Central memory CD8-positive, alpha-beta T cell (primary cell): Measurements from ENCODE around the gene GPX3.
A peak's percentile ranks its signal among the peaks of the same experiment; 100 is the strongest.

Experiments used
- ATAC-seq: fragments of 150-1000 bp; cut with Tn5 transposase; replicated peaks from 2 replicates; pipeline ENCODE4 v1.10.0; 2022; ENCODE audit warnings: mild to moderate bottlenecking, moderate FRiP score, moderate number of reproducible peaks; ENCODE audit not compliant: poor library complexity, severe bottlenecking; ENCODE audit errors: extremely low read depth
- DNase-seq, 2 donors: peaks; one replicate each; pipeline ENCODE4 v3.0.0; 2021; ENCODE audit warnings: low spot score in 2 of 2
- H3K27ac Mint-ChIP-seq: one replicate; pipeline ENCODE4 v1.8.0; 2022; ENCODE audit warnings: low read depth, mild to moderate bottlenecking, moderate library complexity, mixed read lengths
- H3K27me3 Mint-ChIP-seq: one replicate; pipeline ENCODE4 v1.8.0; 2022; ENCODE audit warnings: mixed read lengths
- H3K36me3 Mint-ChIP-seq: one replicate; pipeline ENCODE4 v1.8.0; 2022; ENCODE audit warnings: mild to moderate bottlenecking, moderate library complexity, mixed read lengths; ENCODE audit not compliant: insufficient read depth
- H3K4me1 Mint-ChIP-seq: one replicate; pipeline ENCODE4 v1.8.0; 2022; ENCODE audit warnings: mixed read lengths
- H3K4me3 Mint-ChIP-seq: one replicate; pipeline ENCODE4 v1.8.0; 2022; ENCODE audit warnings: mild to moderate bottlenecking, moderate library complexity, mixed read lengths
- H3K9me3 Mint-ChIP-seq: one replicate; pipeline ENCODE4 v1.8.0; 2022; ENCODE audit warnings: mixed read lengths

The GPX3 gene

DNA sequence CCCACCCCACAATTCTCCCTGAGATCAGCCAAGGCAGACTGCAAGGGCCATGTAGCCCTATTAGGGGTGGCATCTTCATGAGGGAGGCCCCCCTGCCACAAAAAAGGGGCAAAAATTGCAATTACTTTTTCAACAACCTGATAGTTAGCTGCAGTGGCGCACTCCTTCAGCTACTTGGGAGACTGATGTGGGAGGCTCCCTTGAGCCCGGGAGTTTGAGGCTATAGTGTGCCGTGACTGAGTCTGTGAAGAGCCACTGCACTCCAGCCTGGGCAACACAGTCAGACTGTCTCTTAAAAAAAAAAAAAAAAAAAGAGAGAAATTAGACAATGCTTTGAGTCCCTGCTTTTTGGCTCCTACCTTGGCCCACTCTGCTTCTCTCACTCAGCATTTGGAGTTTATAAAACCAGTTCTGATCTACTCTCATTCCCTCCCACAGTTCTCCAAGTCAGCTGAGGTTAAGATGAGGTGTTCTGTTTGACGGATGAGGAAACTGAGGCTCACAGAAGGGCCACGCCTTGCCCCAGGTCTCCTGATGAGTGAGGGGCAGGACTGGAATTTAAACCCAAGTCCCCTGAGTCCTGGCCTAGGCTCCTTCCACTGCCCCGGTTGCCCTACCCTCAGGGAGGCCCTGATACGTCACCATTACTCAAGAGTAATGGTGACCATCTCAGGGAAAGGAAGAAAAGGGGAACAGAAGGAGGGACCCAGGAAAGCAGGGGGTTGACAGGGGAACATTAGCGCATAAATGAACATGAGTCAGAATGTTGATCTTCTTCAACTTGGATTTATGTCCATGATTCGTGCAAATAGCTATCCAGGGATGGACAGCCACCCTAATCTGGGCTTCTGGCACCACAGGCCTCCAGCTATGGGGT is 9.0 kb downstream of the GPX3 start:
- peaks cover 60% of the 10 kb centered on the region for H3K36me3 Mint-ChIP-seq
- no peak for ATAC-seq

DNA sequence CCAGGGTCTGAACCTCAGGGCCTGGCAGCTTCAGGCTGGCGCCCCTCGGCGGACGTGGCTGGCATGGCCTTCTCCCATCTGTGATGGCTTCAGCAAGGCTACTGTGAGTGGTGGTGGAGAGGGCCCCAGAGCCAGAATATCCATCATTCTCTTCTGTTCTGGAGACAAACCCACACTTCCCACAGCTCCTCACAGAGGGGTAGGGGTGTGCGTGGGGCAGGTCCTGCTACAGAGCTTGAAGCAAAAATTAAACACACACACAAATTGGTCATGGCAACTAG is 9.6 kb downstream of the GPX3 start:
- ATAC-seq (no peak), DNase-seq (no peak)
- H3K9me3 Mint-ChIP-seq, result no peaks in the 10 kb centered on the region
- H3K36me3 Mint-ChIP-seq, result peaks cover 63% of the 10 kb centered on the region
- H3K4me3 Mint-ChIP-seq, result no peak overlapping the region
- no peak overlapping the region for H3K27ac Mint-ChIP-seq
- no peaks in the 10 kb centered on the region for H3K27me3 Mint-ChIP-seq
- H3K4me1 Mint-ChIP-seq, result no peaks in the 10 kb centered on the region

More for the DNA sequence above, 9.0 kb downstream of the GPX3 start:
- H3K27me3 Mint-ChIP-seq, result no peaks in the 10 kb centered on the region
- no peaks in the 10 kb centered on the region for H3K9me3 Mint-ChIP-seq
- no peak overlapping the region for H3K4me3 Mint-ChIP-seq
- DNase-seq, result no peak
- no peaks in the 10 kb centered on the region for H3K4me1 Mint-ChIP-seq
- peak overlapping the region; percentile 48 for H3K27ac Mint-ChIP-seq

DNA sequence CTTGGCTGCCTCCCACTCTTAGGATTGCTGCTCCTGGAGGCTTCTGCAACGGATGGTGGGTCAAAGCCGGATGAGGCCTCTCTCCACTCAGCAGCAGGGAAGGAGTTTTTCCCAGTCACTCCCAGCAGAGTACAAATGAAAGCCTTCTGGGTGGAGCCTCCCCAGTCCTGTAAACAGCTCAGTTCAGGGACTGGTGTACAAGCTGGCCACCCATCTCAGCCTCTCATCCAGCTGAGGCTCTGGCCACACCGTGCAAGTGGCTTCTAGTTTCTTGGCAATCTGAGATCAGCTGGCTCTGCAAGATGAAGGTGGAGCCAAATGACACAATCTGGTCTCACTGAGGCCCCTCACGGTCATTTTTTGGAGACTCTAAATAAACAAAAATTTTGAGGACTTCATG is 10.0 kb downstream of the GPX3 start:
- Mint-ChIP-seq H3K27ac (no peak overlapping the region), H3K36me3 (peaks cover 64% of the 10 kb centered on the region), H3K9me3 (no peaks in the 10 kb centered on the region), H3K27me3 (no peaks in the 10 kb centered on the region), H3K4me3 (no peak overlapping the region), H3K4me1 (no peaks in the 10 kb centered on the region)
- no peak for DNase-seq
- ATAC-seq, result no peak

DNA sequence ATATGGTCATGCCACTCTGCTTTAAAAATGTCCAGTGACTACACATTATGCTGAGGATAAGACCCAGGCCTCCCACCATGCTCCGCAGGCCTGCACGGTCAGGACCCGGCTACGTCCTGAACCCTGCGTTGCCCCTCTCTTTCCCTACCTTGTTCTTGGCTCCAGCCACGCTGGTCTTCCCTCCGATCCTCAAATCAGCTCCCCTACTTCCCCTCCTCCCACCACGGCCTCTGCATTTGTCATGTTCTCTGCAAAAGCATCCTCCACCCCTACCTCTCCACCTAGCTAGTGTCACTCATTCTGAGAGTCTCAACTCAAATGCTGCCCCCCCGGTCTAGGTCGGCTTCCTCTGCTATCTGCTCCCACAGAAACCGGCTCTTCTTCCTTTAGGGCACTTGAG is 11.2 kb downstream of the GPX3 start:
- peak overlapping the region; percentile 60 for H3K27ac Mint-ChIP-seq

DNA sequence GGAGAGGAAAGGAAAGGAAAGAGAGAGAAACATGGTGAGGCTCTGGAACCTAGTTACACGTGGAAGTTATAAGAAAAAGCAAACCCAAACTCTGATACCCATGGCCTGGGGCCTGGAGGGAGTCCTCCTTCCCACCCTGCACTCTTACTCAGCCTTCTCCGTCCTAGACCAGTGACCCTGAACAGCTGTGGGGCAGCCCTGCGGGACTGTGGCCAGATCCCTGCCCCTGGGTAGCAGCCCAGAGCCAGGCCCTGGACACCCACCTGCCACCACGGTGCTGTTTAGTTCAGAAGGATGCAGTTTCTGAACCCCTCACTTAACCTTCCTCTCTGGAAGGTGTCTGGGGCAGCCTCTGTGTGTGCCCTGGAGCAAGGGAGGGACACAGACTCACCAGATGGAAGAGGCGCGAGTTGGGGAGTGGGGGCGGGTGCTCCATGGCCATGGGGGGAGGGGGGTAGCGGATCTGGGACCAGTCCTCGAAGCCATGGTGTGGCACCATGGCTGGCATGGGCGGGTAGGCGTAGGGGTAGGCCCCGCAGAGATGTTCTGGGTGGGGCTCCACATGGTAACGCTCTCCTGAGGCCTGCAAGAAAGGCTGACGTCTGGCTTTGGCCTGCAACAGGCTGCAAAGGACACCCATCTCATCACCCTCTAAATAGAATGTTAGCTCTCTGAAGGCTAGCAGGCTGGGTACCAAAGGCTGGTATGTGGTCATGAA is 13.0 kb downstream of the GPX3 start:
- no peaks in the 10 kb centered on the region for H3K4me1 Mint-ChIP-seq
- peaks cover 73% of the 10 kb centered on the region for H3K36me3 Mint-ChIP-seq
- ATAC-seq (no peak), DNase-seq (no peak)
- no peak overlapping the region for H3K27ac Mint-ChIP-seq
- no peaks in the 10 kb centered on the region for H3K9me3 Mint-ChIP-seq
- H3K27me3 Mint-ChIP-seq, result no peaks in the 10 kb centered on the region
- no peak overlapping the region for H3K4me3 Mint-ChIP-seq

More for the DNA sequence above, 11.2 kb downstream of the GPX3 start:
- H3K36me3 Mint-ChIP-seq, result peaks cover 70% of the 10 kb centered on the region
- H3K4me3 Mint-ChIP-seq, result no peak overlapping the region
- no peaks in the 10 kb centered on the region for H3K4me1 Mint-ChIP-seq
- no peaks in the 10 kb centered on the region for H3K9me3 Mint-ChIP-seq
- no peak for ATAC-seq
- DNase-seq, result no peak
- no peaks in the 10 kb centered on the region for H3K27me3 Mint-ChIP-seq

DNA sequence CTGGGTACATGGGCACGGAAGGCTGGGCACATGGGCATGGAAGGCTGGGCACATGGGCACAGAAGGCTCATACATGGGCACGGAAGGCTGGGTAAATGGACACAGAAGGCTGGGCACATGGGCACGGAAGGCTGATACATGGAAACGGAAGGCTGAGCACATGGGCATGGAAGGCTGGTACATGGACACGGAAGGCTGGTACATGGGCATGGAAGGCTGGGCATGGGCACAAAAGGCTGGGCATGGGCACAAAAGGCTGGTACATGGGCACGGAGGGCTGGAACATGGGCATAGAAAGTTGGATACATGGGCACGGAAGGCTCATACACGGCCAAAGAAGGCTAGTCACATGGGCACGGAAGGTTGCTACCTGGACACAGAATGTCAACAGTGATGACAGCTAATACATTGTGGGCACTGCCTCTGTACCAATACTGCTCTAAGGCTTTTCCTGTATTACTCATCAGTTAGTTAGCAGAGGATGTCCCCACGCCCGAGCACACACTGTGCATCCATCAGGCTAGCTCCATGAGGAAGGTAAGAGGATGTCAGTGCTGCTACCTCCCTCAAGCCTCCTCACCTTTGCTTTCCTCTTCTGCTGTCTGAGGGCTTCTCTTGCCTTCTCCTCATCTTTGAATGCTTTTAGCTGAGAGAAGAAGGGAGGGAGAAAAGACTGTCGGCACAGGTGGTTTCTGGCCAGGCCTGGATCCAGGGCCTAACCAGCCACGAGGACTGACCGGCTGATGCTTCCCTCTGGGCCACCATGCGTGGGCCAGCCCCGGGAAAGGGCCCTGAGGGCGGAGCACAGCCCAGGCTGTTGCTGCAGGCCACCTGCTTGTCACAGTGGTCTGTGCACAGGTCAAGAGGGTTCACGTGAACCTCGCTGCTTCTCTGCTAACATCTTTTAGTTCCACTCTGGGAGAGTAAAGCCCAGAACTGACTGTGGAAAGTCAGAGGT is 14.3 kb downstream of the GPX3 start:
- Mint-ChIP-seq H3K4me3 (no peak overlapping the region), H3K36me3 (peaks cover 71% of the 10 kb centered on the region), H3K4me1 (no peaks in the 10 kb centered on the region), H3K27me3 (no peaks in the 10 kb centered on the region), H3K9me3 (no peaks in the 10 kb centered on the region), H3K27ac (no peak overlapping the region)
- DNase-seq (no peak), ATAC-seq (no peak)

DNA sequence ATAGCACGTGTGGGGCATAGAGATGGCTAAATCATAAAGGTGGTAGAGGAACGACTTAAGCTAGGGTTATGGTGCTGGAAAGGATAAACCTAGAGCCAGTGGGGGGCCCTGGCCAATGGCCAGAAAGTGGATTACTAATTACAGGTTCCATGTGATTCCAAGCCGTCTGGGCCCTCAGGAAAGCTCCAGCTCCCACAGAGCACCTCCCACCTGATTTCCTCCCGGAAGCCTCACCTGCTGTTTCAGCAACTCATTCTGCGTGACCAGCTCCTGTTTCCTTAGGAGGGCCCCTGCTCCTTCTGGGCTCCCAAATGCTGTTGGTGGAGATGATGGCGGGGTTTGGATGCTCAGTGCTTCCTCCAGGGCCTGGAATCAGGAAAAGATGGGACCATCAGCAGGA is 16.2 kb downstream of the GPX3 start:
- no peak for DNase-seq
- Mint-ChIP-seq H3K4me1 (no peaks in the 10 kb centered on the region), H3K9me3 (no peaks in the 10 kb centered on the region), H3K36me3 (peaks cover 74% of the 10 kb centered on the region), H3K27ac (no peak overlapping the region), H3K27me3 (no peaks in the 10 kb centered on the region), H3K4me3 (no peak overlapping the region)
- ATAC-seq, result no peak

DNA sequence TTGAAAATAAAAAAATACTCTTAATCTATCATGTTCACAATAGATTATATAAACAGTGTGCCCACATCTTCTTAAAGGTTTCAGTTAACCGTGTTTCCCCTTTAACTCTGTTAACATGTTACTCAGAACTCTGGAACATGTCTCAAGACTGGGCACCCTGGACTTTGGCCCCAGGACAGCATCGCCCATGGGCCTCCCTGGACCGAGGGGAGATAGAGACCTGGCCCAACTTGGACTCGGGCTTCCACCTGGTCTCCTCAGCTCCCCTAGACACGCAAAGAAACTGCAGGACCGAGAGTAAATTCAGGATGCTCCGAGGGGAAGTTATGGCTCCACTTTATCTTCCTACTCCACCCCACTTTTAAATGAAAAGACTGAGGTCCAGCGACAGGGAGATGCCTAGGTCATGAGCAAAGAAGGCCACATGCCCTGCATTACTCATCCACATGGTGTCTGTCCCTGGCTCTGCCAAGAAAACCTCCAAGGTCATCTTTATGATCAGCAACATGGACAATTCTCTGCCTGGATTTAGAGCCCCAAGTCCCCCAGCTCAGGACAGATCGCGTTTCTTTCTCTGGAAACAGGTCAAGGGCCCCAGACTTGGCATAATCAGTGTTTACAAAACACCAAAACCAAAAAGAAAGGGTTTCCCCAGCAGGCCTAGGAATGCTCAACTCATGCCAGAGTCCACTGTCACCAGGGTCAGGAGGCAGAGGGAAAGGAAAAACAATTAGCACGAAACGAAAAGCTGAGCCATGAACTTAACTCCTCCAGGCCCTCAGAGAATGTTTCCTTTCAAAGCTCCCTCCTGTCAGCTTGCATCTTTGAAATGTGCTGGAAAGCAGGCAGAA is 17.4 kb downstream of the GPX3 start:
- ATAC-seq (no peak), DNase-seq (no peak)
- Mint-ChIP-seq H3K27ac (no peak overlapping the region), H3K27me3 (no peaks in the 10 kb centered on the region), H3K4me3 (no peak overlapping the region), H3K9me3 (no peaks in the 10 kb centered on the region), H3K36me3 (peaks cover 73% of the 10 kb centered on the region), H3K4me1 (no peaks in the 10 kb centered on the region)

DNA sequence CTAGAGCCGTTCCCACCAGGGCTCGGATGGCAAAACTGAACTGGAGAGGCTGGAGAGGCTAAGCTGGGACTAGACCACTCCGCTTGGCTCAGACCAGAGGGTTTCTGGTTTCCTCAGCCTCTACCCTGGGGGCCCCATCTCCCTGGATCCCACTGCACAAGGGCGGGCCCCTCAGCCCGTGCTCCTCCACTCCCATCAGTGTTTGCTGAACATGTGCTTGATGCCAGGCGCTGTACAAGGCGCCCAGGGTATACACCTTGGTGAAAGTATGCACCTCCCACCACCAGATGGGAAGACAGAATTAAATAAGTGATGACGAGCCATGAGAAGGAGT is 18.0 kb downstream of the GPX3 start:
- ATAC-seq (no peak), DNase-seq (no peak)
- H3K36me3 Mint-ChIP-seq, result peaks cover 72% of the 10 kb centered on the region
- H3K4me3 Mint-ChIP-seq, result no peak overlapping the region
- H3K4me1 Mint-ChIP-seq, result no peaks in the 10 kb centered on the region
- no peaks in the 10 kb centered on the region for H3K27me3 Mint-ChIP-seq
- no peak overlapping the region for H3K27ac Mint-ChIP-seq
- H3K9me3 Mint-ChIP-seq, result no peaks in the 10 kb centered on the region

DNA sequence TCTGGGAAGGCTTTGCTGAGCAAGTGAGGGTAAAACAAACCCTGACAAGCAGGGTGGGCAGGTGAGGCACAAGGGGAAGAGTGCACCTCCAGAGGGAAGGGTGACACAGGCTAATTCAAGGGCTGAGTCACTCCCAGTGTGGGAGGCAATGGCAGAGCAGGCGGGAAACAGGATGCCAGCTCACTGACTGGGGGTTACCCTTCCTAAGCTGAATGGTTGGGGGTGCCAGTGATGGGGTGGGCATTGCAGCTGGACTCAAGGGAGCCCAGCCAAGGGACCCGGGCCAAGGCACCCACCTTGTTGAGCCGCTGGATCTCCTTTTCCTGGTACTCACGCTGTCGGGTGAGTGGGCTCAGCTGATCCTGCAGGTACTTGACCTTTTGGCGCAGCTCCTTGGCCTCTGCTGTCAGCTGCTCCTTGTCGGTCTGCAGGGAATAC is 18.4 kb downstream of the GPX3 start:
- Mint-ChIP-seq H3K4me3 (no peak overlapping the region), H3K27me3 (no peaks in the 10 kb centered on the region), H3K9me3 (no peaks in the 10 kb centered on the region), H3K36me3 (peaks cover 76% of the 10 kb centered on the region), H3K27ac (no peak overlapping the region), H3K4me1 (no peaks in the 10 kb centered on the region)
- DNase-seq, result no peak
- ATAC-seq, result no peak

DNA sequence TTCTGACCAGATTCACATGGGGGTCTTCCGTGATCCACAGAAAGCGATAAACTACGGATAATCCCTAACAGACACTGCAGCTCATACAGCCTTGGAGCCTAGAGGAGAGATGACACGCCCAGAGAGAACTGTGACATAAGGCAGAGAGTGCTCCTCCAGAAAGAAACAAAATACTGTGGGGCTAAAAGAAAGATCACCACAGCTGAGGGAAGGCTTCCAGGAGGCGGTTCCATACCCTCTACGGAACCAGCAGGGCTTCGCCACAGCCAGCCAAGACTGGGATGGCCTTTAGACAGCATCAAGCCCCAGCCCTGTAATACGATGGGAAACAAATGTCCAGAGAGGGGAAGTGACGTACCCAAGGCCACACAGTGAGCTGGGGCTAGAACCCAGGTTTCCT is 19.3 kb downstream of the GPX3 start:
- H3K36me3 Mint-ChIP-seq, result peaks cover 72% of the 10 kb centered on the region
- H3K9me3 Mint-ChIP-seq, result no peaks in the 10 kb centered on the region
- H3K27me3 Mint-ChIP-seq, result no peaks in the 10 kb centered on the region
- no peak overlapping the region for H3K4me3 Mint-ChIP-seq
- DNase-seq (no peak), ATAC-seq (no peak)
- no peak overlapping the region for H3K27ac Mint-ChIP-seq
- no peaks in the 10 kb centered on the region for H3K4me1 Mint-ChIP-seq

DNA sequence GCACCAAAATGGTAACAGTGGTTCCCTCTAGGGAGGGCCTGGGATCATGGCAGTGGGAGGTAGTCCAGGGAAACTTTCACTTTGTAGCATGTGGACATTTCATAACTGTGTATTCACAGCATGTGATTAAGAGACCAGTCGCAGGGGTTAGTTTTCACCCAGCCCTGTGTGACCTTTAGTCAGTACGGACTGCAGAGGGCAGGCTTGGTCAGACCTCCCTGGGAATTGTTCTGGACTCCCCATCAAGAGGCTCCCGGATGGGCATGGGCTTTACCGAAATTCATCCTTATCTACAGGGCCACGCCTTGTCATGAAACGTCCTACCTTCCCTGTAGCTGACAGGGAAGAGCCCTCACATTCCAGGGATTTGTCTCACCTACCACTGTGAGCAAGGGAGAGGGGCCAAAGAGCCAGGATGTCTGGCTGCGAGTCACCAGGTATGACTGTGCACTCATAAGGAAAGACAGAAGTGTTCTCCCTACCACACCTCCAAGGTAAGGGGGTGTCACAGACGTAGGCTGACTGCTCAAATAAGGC is 19.9 kb downstream of the GPX3 start:
- no peak overlapping the region for H3K4me3 Mint-ChIP-seq
- no peaks in the 10 kb centered on the region for H3K9me3 Mint-ChIP-seq
- DNase-seq (no peak), ATAC-seq (no peak)
- no peaks in the 10 kb centered on the region for H3K4me1 Mint-ChIP-seq
- H3K27me3 Mint-ChIP-seq, result no peaks in the 10 kb centered on the region
- peaks cover 73% of the 10 kb centered on the region for H3K36me3 Mint-ChIP-seq
- H3K27ac Mint-ChIP-seq, result no peak overlapping the region
